ENCODE data around the gene RNF208.
A peak's percentile ranks its signal among the peaks of the same experiment; 100 is the strongest.

The RNF208 gene

GRCh38 chr9:137198051-137198901 is 23.8 kb downstream of the RNF208 start:
- Histone ChIP-seq H3K4me1 (peaks cover 22% of the 10 kb centered on the region), H3K27me3 (ENCODE audit: low read depth) (no peaks in the 10 kb centered on the region), H3K9me3 (no peaks in the 10 kb centered on the region), H3K4me3 (peak overlapping the region; percentile 30), H3K36me3 (replicated peaks) (no peaks in the 10 kb centered on the region; the same call in 1 of the 2 replicates)
- in situ Hi-C loops (cut with MboI; ENCODE audit: low sequenced_read_pairs) = no loop called here
- no peak for DNase-seq (ENCODE audit: low spot score in 2 of 2)

GRCh38 chr9:137195525-137196220 is 26.4 kb downstream of the RNF208 start:
- no peak for DNase-seq (ENCODE audit: low spot score in 2 of 2)
- peaks cover 3% of the 10 kb centered on the region for H3K36me3 ChIP-seq (replicated peaks)
- in situ Hi-C loops (cut with MboI; ENCODE audit: low sequenced_read_pairs) = no loop called here
- no peaks in the 10 kb centered on the region for H3K27me3 ChIP-seq (ENCODE audit: low read depth)
- no peaks in the 10 kb centered on the region for H3K9me3 ChIP-seq
- H3K4me1 ChIP-seq = peaks cover 14% of the 10 kb centered on the region
- no peak overlapping the region for H3K4me3 ChIP-seq

- Histone ChIP-seq H3K4me1 (peaks cover 16% of the 10 kb centered on the region), H3K27me3 (ENCODE audit: low read depth) (no peaks in the 10 kb centered on the region), H3K36me3 (replicated peaks) (peaks cover 11% of the 10 kb centered on the region), H3K9me3 (no peaks in the 10 kb centered on the region), H3K4me3 (no peak overlapping the region)
- DNase-seq (ENCODE audit: low spot score in 2 of 2) = no peak
- in situ Hi-C loops (cut with MboI; ENCODE audit: low sequenced_read_pairs) = no loop called here
Measured at GRCh38 chr9:137194909-137195308, 27.1 kb downstream of the RNF208 start.

GRCh38 chr9:137194388-137194787 is 27.7 kb downstream of the RNF208 start:
- in situ Hi-C loops (cut with MboI; ENCODE audit: low sequenced_read_pairs) = no loop called here
- DNase-seq (ENCODE audit: low spot score in 2 of 2) = no peak
- peaks cover 21% of the 10 kb centered on the region for H3K4me1 ChIP-seq
- peaks cover 15% of the 10 kb centered on the region for H3K36me3 ChIP-seq (replicated peaks)
- no peaks in the 10 kb centered on the region for H3K27me3 ChIP-seq (ENCODE audit: low read depth)
- H3K4me3 ChIP-seq = no peak overlapping the region
- H3K9me3 ChIP-seq = no peaks in the 10 kb centered on the region

- DNase-seq (ENCODE audit: low spot score in 2 of 2) = no peak
- in situ Hi-C loops (cut with MboI; ENCODE audit: low sequenced_read_pairs) = no loop called here
- Histone ChIP-seq H3K4me1 (peaks cover 18% of the 10 kb centered on the region), H3K36me3 (replicated peaks) (peaks cover 15% of the 10 kb centered on the region), H3K27me3 (ENCODE audit: low read depth) (no peaks in the 10 kb centered on the region), H3K4me3 (no peak overlapping the region), H3K9me3 (no peaks in the 10 kb centered on the region)
Measured at GRCh38 chr9:137193771-137194170, 28.3 kb downstream of the RNF208 start.

GRCh38 chr9:137192859-137193258 is 29.2 kb downstream of the RNF208 start:
- Histone ChIP-seq H3K4me1 (peaks cover 9% of the 10 kb centered on the region), H3K9me3 (no peaks in the 10 kb centered on the region), H3K36me3 (replicated peaks) (peaks cover 19% of the 10 kb centered on the region), H3K4me3 (no peak overlapping the region), H3K27me3 (ENCODE audit: low read depth) (no peaks in the 10 kb centered on the region)
- DNase-seq (ENCODE audit: low spot score in 2 of 2) = no peak
- in situ Hi-C loops (cut with MboI; ENCODE audit: low sequenced_read_pairs) = no loop called here

- H3K4me1 ChIP-seq = peaks cover 11% of the 10 kb centered on the region
- no peaks in the 10 kb centered on the region for H3K27me3 ChIP-seq (ENCODE audit: low read depth)
- in situ Hi-C loops (cut with MboI; ENCODE audit: low sequenced_read_pairs) = no loop called here
- H3K4me3 ChIP-seq = no peak overlapping the region
- no peak for DNase-seq (ENCODE audit: low spot score in 2 of 2)
- no peaks in the 10 kb centered on the region for H3K9me3 ChIP-seq
- H3K36me3 ChIP-seq (replicated peaks) = peaks cover 19% of the 10 kb centered on the region
Measured at GRCh38 chr9:137192448-137192780, 29.6 kb downstream of the RNF208 start.

- no peaks in the 10 kb centered on the region for H3K9me3 ChIP-seq
- in situ Hi-C loops (cut with MboI; ENCODE audit: low sequenced_read_pairs) = no loop called here
- H3K27me3 ChIP-seq (ENCODE audit: low read depth) = no peaks in the 10 kb centered on the region
- H3K36me3 ChIP-seq (replicated peaks) = peaks cover 19% of the 10 kb centered on the region
- H3K4me3 ChIP-seq = no peak overlapping the region
- no peak for DNase-seq (ENCODE audit: low spot score in 2 of 2)
- peaks cover 16% of the 10 kb centered on the region for H3K4me1 ChIP-seq
Measured at GRCh38 chr9:137191691-137192447, 30.2 kb downstream of the RNF208 start.

GRCh38 chr9:137191245-137191644 is 30.8 kb downstream of the RNF208 start:
- Histone ChIP-seq H3K27me3 (ENCODE audit: low read depth) (no peaks in the 10 kb centered on the region), H3K9me3 (no peaks in the 10 kb centered on the region), H3K36me3 (replicated peaks) (peaks cover 21% of the 10 kb centered on the region), H3K4me3 (no peak overlapping the region), H3K4me1 (peaks cover 18% of the 10 kb centered on the region)
- no peak for DNase-seq (ENCODE audit: low spot score in 2 of 2)
- in situ Hi-C loops (cut with MboI; ENCODE audit: low sequenced_read_pairs) = no loop called here

- in situ Hi-C loops (cut with MboI; ENCODE audit: low sequenced_read_pairs) = no loop called here
- no peak for DNase-seq (ENCODE audit: low spot score in 2 of 2)
- Histone ChIP-seq H3K9me3 (no peaks in the 10 kb centered on the region), H3K36me3 (replicated peaks) (peaks cover 30% of the 10 kb centered on the region), H3K4me3 (no peak overlapping the region), H3K4me1 (peaks cover 18% of the 10 kb centered on the region), H3K27me3 (ENCODE audit: low read depth) (no peaks in the 10 kb centered on the region)
Measured at GRCh38 chr9:137190315-137190856, 31.7 kb downstream of the RNF208 start.

- DNase-seq (ENCODE audit: low spot score in 2 of 2) = no peak
- Histone ChIP-seq H3K4me3 (peak overlapping the region; percentile 100), H3K9me3 (no peaks in the 10 kb centered on the region), H3K36me3 (replicated peaks) (peaks cover 32% of the 10 kb centered on the region), H3K4me1 (peaks cover 18% of the 10 kb centered on the region), H3K27me3 (ENCODE audit: low read depth) (no peaks in the 10 kb centered on the region)
- in situ Hi-C loops (cut with MboI; ENCODE audit: low sequenced_read_pairs) = no loop called here
Measured at GRCh38 chr9:137189297-137190295, 32.4 kb downstream of the RNF208 start.

- peaks cover 34% of the 10 kb centered on the region for H3K36me3 ChIP-seq (replicated peaks)
Measured at GRCh38 chr9:137188490-137189296, 33.3 kb downstream of the RNF208 start, which contains the start of the genes ANAPC2 and SSNA1. ANAPC2 (minus strand) TSS chr9:137188560; CDS start chr9:137188532, 28 bp downstream. SSNA1 (plus strand) TSS chr9:137188676; CDS start chr9:137188727, 51 bp downstream.

More at GRCh38 chr9:137188490-137189296, 33.3 kb downstream of the RNF208 start, which contains the start of the genes ANAPC2 and SSNA1:
- DNase-seq (ENCODE audit: low spot score in 2 of 2) = peak; percentile 72 to 94
- peaks cover 18% of the 10 kb centered on the region for H3K4me1 ChIP-seq
- no peaks in the 10 kb centered on the region for H3K9me3 ChIP-seq
- no peaks in the 10 kb centered on the region for H3K27me3 ChIP-seq (ENCODE audit: low read depth)
- peak within 1 kb of the TSS; percentile 100 for H3K4me3 ChIP-seq
- in situ Hi-C loops (cut with MboI; ENCODE audit: low sequenced_read_pairs) = no loop called here
